ENCODE results near the gene CEP89.

DNA sequence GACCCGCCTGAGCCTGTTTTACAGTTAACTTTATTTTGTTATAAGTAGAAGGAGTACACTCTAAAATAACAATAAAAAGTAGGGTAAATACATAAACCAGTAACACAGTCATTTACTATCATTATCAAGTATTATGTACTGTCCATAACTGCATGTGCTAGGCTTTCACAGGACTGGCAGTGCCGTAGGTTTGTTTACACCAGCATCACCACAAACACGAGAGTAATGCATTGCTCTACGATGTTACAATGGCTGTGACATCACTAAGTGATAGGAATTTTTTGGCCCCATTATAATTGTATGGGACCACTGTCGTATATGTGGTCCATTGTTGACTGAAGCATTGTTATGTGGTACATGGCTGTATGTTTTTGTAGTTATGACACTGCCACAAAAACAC is 60.9 kb downstream of the CEP89 start:
- TF ChIP-seq, protein P1, sequence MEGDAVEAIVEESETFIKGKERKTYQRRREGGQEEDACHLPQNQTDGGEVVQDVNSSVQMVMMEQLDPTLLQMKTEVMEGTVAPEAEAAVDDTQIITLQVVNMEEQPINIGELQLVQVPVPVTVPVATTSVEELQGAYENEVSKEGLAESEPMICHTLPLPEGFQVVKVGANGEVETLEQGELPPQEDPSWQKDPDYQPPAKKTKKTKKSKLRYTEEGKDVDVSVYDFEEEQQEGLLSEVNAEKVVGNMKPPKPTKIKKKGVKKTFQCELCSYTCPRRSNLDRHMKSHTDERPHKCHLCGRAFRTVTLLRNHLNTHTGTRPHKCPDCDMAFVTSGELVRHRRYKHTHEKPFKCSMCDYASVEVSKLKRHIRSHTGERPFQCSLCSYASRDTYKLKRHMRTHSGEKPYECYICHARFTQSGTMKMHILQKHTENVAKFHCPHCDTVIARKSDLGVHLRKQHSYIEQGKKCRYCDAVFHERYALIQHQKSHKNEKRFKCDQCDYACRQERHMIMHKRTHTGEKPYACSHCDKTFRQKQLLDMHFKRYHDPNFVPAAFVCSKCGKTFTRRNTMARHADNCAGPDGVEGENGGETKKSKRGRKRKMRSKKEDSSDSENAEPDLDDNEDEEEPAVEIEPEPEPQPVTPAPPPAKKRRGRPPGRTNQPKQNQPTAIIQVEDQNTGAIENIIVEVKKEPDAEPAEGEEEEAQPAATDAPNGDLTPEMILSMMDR (IDR thresholded peaks at IDR 0.05): no peak
- TF ChIP-seq POLR2A (IDR thresholded peaks at IDR 0.05) (no peak), POLR2AphosphoS5 (IDR thresholded peaks at IDR 0.05) (peak; percentile 90)
